ENCODE data around the gene RASSF3. TPM values are rescaled to one million over a fixed set of nuclear protein-coding genes. Genes with fewer than 3 reads are reported as not detected.
A peak's percentile ranks its signal among the peaks of the same experiment; 100 is the strongest.

RASSF3 gene
- total RNA-seq, 6 experiments from 2014 or later, result 5.8 to 27.3 (median 10.6) TPM

GRCh38 chr12:64670919-64671639 lies 60.8 kb downstream of the RASSF3 start:
- H3K4me1 ChIP-seq, result peaks cover 0 to 35% (median 5%) of the 10 kb centered on the region in 4 donors
- no peak overlapping the region for H3K4me3 ChIP-seq
- no peaks in the 10 kb centered on the region for H3K36me3 ChIP-seq
- no peaks in the 10 kb centered on the region for H3K27me3 ChIP-seq
- intact Hi-C loops (cut with DNase I), result no loop called here
- ATAC-seq (no peak), DNase-seq (no peak)
- no peak overlapping the region for H3K27ac ChIP-seq
- 45% methylated on average over 2 of the region's 8 CpGs for WGBS (ENCODE audit: insufficient coverage, low coverage, low lambda C conversion rate, missing lambda C conversion rate)
- TF ChIP-seq POLR2A (IDR thresholded peaks at IDR 0.05) (no peak), CTCF (IDR thresholded peaks at IDR 0.05) (no peak)
- H3K9me3 ChIP-seq, result no peaks in the 10 kb centered on the region

- intact Hi-C loops (cut with DNase I), result no loop called here
- Histone ChIP-seq H3K4me1 (peaks cover 0 to 29% (median 5%) of the 10 kb centered on the region in 4 donors), H3K27ac (no peak overlapping the region), H3K9me3 (no peaks in the 10 kb centered on the region), H3K27me3 (no peaks in the 10 kb centered on the region), H3K4me3 (no peak overlapping the region), H3K36me3 (no peaks in the 10 kb centered on the region)
- no peak for ATAC-seq
- DNase-seq, result no peak
- 78% methylated on average over 4 of the region's 4 CpGs for WGBS (ENCODE audit: insufficient coverage, low coverage, low lambda C conversion rate, missing lambda C conversion rate)
- TF ChIP-seq CTCF (IDR thresholded peaks at IDR 0.05) (no peak), POLR2A (IDR thresholded peaks at IDR 0.05) (no peak)
These were observed 61.4 kb downstream of the RASSF3 start for GRCh38 chr12:64671681-64672080.

GRCh38 chr12:64672925-64673409 lies 62.7 kb downstream of the RASSF3 start:
- TF ChIP-seq CTCF (IDR thresholded peaks at IDR 0.05), result no peak
- TF ChIP-seq POLR2A (IDR thresholded peaks at IDR 0.05), result no peak
- DNase-seq (peak in 2 of 3 donors; percentile 60 to 68), ATAC-seq (peak in 2 of 4 donors; percentile 9 to 28)
- no peak overlapping the region for H3K27ac ChIP-seq
- intact Hi-C loops (cut with DNase I), result no loop called here
- H3K27me3 ChIP-seq, result no peaks in the 10 kb centered on the region
- peaks cover 0 to 21% (median 5%) of the 10 kb centered on the region in 4 donors for H3K4me1 ChIP-seq
- 24% methylated on average over 8 of the region's 8 CpGs for WGBS (ENCODE audit: insufficient coverage, low coverage, low lambda C conversion rate, missing lambda C conversion rate)
- H3K9me3 ChIP-seq, result no peaks in the 10 kb centered on the region
- no peaks in the 10 kb centered on the region for H3K36me3 ChIP-seq
- no peak overlapping the region for H3K4me3 ChIP-seq

- Histone ChIP-seq H3K36me3 (no peaks in the 10 kb centered on the region), H3K27ac (no peak overlapping the region), H3K4me3 (no peak overlapping the region), H3K9me3 (no peaks in the 10 kb centered on the region), H3K4me1 (peaks cover 0 to 20% (median 5%) of the 10 kb centered on the region in 4 donors), H3K27me3 (no peaks in the 10 kb centered on the region)
- no peak for DNase-seq
- TF ChIP-seq POLR2A (IDR thresholded peaks at IDR 0.05) (no peak), CTCF (IDR thresholded peaks at IDR 0.05) (no peak)
- ATAC-seq, result no peak
- 67% methylated on average over 8 of the region's 9 CpGs for WGBS (ENCODE audit: insufficient coverage, low coverage, low lambda C conversion rate, missing lambda C conversion rate)
- intact Hi-C loops (cut with DNase I), result no loop called here
These were observed 63.3 kb downstream of the RASSF3 start for GRCh38 chr12:64673490-64674169.
